ENCODE data around the gene CUX1. TPM values are rescaled to one million over a fixed set of nuclear protein-coding genes. Genes with fewer than 3 reads are reported as not detected.
A peak's percentile ranks its signal among the peaks of the same experiment; 100 is the strongest.

The CUX1 gene
- total and polyA plus RNA-seq, 2 of the 13 experiments (the other 11 are each of a cell fraction or from before 2014, with no cell fraction given) = 13.7 to 14.9 TPM

- TF ChIP-seq ZNF800 (CRISPR knock-in tag; IDR thresholded peaks at IDR 0.05) (peak; percentile 76), CBFB (CRISPR knock-in tag; IDR thresholded peaks at IDR 0.05) (peak; percentile 77; the same call in 1 of the 2 replicates), ZBTB21 (CRISPR knock-in tag; IDR thresholded peaks at IDR 0.05) (no peak), ZNF678 (CRISPR knock-in tag; IDR thresholded peaks at IDR 0.05) (peak; percentile 67; the same call in 1 of the 2 replicates)
These were observed 440.8 kb downstream of the CUX1 start (continued) for GRCh38 chr7:102258073-102258748.

DNA sequence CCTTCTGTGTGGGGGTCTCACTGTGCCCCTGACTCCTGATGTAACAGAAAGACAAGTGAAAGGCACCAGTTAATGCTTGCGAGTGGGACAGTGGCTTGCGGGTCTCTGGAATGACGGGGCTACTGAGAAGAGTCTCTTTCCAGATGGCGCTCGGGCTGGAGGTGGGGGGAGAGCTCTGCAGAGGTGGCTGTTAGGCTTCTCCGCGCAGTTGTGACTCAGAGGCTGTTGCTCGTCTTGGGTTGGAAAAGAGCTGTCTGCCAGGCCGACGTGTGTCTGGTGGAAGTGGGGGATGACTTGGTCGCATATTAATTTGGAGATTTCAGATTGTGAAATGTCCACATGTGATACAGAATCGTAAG is 441.3 kb downstream of the CUX1 start:
- H3K9me3 ChIP-seq (ENCODE audit: low read length) = no peaks in the 10 kb centered on the region
- no peak overlapping the region for H2AFZ ChIP-seq (ENCODE audit: low read length)
- peaks cover 63% of the 10 kb centered on the region for H3K4me1 ChIP-seq (ENCODE audit: insufficient read depth, low read length)
- BruUV-seq (replicated peaks) = no TSS peak
- intact Hi-C loops (cut with micrococcal nuclease; ENCODE audit: unreplicated experiment) (no loop called here), in situ Hi-C loops (cut with HindIII; ENCODE audit: extremely low pct_ligation_motif_present, low pct_unique_long_range_greater_than_20kb) (loop anchor here (10.0 to 25.0 kb wide), 2 partner anchors 444 to 571 kb away; partner anchors contain the start of gene CUX1)
- WGBS (ENCODE audit: low lambda C conversion rate) = 88% methylated on average over 12 of the region's 12 CpGs
- H3K9ac ChIP-seq (ENCODE audit: insufficient read depth, low read depth, low read length) = peak overlapping the region; percentile 55; the same call in 1 of the 2 replicates
- H3K36me3 ChIP-seq (replicated peaks in 1 of 2; ENCODE audit: control insufficient read depth in 1 of 2, insufficient read depth in 2 of 2, low read length in 2 of 2) = no peaks in the 10 kb centered on the region
- H3K4me2 ChIP-seq (ENCODE audit: low read depth, low read length) = peak overlapping the region; percentile 50
- no peak for DNase-seq (ENCODE audit: low spot score)
- H3K27ac ChIP-seq (ENCODE audit: extremely low read length, insufficient read depth, low read length) = peak overlapping the region; percentile 88
- no peaks in the 10 kb centered on the region for H3K27me3 ChIP-seq (ENCODE audit: control insufficient read depth in 1 of 2, insufficient read depth in 2 of 2, low read length in 2 of 2)
- ChIA-PET POLR2A (no interaction called here), CTCF (ENCODE audit: low intra/inter-chr PET ratio, low total read pairs) (no interaction called here)
- ATAC-seq = no peak
- H4K20me1 ChIP-seq (ENCODE audit: insufficient read depth, low read length) = no peaks in the 10 kb centered on the region
- H3K4me3 ChIP-seq (replicated peaks in 1 of 3; ENCODE audit: insufficient read depth in 1 of 3, low read depth in 2 of 3, low read length in 3 of 3) = peak overlapping the region in 1 of 3 experiments; percentile 24; a peak in 1 of 6 replicates
- FAIRE-seq = no peak
- H3K79me2 ChIP-seq (ENCODE audit: insufficient read depth, low read length) = no peaks in the 10 kb centered on the region
- 0 out of 2 replicates have a peak, but pooled peaks have one; percentile 46 for TF ChIP-seq ZNF891 (CRISPR knock-in tag; IDR thresholded peaks at IDR 0.05)
- TF ChIP-seq, protein P1, sequence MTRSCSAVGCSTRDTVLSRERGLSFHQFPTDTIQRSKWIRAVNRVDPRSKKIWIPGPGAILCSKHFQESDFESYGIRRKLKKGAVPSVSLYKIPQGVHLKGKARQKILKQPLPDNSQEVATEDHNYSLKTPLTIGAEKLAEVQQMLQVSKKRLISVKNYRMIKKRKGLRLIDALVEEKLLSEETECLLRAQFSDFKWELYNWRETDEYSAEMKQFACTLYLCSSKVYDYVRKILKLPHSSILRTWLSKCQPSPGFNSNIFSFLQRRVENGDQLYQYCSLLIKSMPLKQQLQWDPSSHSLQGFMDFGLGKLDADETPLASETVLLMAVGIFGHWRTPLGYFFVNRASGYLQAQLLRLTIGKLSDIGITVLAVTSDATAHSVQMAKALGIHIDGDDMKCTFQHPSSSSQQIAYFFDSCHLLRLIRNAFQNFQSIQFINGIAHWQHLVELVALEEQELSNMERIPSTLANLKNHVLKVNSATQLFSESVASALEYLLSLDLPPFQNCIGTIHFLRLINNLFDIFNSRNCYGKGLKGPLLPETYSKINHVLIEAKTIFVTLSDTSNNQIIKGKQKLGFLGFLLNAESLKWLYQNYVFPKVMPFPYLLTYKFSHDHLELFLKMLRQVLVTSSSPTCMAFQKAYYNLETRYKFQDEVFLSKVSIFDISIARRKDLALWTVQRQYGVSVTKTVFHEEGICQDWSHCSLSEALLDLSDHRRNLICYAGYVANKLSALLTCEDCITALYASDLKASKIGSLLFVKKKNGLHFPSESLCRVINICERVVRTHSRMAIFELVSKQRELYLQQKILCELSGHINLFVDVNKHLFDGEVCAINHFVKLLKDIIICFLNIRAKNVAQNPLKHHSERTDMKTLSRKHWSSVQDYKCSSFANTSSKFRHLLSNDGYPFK (CRISPR knock-in tag; IDR thresholded peaks at IDR 0.05; ENCODE audit: borderline replicate concordance) = 0 out of 2 replicates have a peak, but pooled peaks have one; percentile 10
- TF ChIP-seq HINFP (CRISPR knock-in tag; IDR thresholded peaks at IDR 0.05; ENCODE audit: low read depth) = no peak
- no peak for TF ChIP-seq AGO2 (optimal IDR thresholded peaks at IDR 0.05; ENCODE audit: low read depth, low read length)
- TF ChIP-seq SMAD1 (CRISPR knock-in tag; IDR thresholded peaks at IDR 0.05; ENCODE audit: borderline replicate concordance, low read depth) = no peak
- no peak for TF ChIP-seq GATAD2A (CRISPR knock-in tag; IDR thresholded peaks at IDR 0.05)
- TF ChIP-seq DNMT3B (CRISPR knock-in tag; conservative IDR thresholded peaks at IDR 0.05) = no peak
- TF ChIP-seq IRF2 (CRISPR knock-in tag; IDR thresholded peaks at IDR 0.05) = no peak
- no peak for TF ChIP-seq ZNF337 (CRISPR knock-in tag; IDR thresholded peaks at IDR 0.05; ENCODE audit: borderline replicate concordance, low read depth)
- TF ChIP-seq, protein P2, sequence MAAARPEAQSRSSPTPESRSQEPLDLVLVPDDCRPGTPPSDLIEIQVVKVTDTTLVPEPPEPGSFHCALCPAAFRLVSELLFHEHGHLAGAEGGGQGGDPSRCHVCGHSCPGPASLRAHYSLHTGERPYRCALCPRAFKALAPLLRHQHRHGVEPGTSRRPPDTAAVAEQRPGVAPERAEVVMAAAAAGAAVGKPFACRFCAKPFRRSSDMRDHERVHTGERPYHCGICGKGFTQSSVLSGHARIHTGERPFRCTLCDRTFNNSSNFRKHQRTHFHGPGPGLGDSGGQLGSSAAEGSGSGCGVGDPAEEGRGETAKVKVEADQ (CRISPR knock-in tag; IDR thresholded peaks at IDR 0.05; ENCODE audit: borderline replicate concordance) = no peak
- TF ChIP-seq PRPF4 (IDR thresholded peaks at IDR 0.05; ENCODE audit: low read depth, low read length, poor library complexity, severe bottlenecking) = peak; percentile 32
